ENCODE measurements around the gene SYT1.

DNA sequence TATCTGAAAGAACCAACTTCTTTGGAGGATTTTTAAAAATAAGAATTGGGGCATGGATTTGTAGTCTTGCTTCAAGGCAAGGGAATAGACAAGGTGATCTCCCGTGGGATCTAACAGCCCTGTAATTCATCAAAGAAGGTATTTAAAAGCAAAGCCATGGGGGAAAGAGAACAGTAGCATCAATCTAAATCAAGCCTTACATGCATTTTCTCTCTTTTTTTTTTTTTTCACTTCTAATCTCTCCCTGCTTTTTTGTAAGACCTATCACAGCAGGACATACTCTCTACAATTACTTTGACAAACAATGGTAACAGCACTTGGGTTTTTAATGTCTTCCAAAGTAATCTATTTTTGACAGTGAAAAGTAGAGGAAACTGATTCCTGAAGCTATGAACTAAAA lies 458.3 kb downstream of the SYT1 start:
- TF ChIP-seq CTCF (conservative IDR thresholded peaks at IDR 0.05; ENCODE audit: low read length) (no peak), EZH2phosphoT487 (IDR thresholded peaks at IDR 0.05; ENCODE audit: borderline replicate concordance, low read depth, low read length) (no peak)

Data from OCI-LY7 (cell line).